ENCODE data around the gene SAMD15.
"Not testable (repeated sequence)": the region's sequence is repeated elsewhere in the genome, so short reads cannot be mapped to it uniquely, and the experiment has no call there.

Gene SAMD15

DNA sequence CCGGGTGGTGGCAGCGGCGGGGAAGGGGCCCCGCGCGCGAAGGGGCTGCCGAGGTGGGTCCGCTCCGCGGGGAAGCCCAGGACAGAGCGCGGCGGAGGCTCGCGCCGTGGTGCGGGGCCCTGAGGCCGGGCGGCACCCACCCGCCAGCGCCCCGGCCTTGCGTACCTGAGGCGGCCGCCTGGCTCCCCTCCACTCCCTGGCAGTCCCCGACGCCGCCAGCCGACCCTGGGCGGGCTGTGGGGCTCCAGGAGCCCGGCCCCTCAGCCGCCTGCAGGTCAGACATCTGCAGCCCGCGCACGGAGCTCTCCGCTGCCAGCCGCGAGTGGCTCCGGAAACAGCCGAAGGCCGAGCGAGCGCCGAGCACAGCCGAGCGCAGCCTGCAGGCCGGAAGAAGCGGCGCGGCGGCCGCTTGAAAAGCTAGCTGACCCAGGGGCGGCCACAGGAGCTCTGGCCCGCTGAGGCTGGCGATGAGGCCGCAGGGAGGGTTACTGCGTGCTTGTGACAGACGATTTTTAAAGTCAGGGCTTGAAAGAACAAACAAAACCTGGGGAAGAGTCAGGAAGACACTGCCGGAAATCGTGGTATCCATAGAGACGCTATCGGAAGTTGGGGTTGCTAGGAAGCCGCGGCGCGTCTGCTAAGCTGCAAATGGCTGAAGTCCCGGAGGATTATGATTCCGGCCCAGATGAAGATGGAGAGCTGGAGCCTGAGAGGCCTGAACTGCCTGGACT is at the start of gene SAMD15, which contains the start of gene TMED8:
Gene SAMD15, plus strand, starts transcription at position 609 of the 731 bp plus-strand sequence. Its CDS starts 40 bp downstream, at position 649.
Gene TMED8, minus strand, starts transcription at position 324 of the 731 bp plus-strand sequence. Its CDS starts 41 bp downstream, at position 283.
- peak; percentile 85 for DNase-seq

DNA sequence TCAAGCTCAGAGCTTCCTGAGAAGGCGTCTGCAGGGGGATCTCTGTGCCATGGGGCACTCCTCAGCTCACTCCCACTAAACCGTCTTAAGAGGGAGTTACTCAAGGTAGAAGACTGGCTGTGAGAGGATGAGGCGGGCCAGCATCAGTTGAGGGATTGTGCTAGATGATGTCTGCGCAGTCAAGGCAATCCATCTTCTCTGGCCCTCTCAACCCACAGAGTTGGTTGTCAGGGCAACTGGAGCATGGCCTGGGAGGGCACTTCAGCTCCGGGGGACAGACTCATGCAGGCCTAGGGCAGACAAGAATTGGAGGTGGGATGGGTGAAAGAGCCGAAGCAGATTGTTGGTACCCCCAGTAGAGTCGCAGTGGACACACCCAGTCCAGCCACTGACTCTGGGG is 47.3 kb upstream of the SAMD15 start:
- no peak for DNase-seq

DNA sequence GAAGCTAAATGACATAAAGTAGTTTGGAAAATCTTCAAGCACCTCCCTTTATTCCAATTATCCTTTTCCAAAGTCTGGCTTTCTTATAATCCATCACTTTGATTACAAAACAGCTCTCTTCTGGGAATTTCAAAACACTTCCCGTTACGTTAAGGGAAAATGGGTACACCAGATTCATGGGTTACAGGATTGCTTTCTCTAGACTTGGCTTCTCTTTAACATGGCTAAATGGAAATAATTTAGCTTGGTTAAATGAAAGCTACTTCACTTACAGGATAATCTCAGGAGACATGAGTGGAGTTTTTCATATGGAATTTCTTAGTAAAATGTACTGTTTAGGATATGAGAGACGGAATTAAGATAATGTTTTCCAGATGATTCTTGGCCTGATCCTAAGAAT is 41.6 kb upstream of the SAMD15 start:
- DNase-seq: no peak

DNA sequence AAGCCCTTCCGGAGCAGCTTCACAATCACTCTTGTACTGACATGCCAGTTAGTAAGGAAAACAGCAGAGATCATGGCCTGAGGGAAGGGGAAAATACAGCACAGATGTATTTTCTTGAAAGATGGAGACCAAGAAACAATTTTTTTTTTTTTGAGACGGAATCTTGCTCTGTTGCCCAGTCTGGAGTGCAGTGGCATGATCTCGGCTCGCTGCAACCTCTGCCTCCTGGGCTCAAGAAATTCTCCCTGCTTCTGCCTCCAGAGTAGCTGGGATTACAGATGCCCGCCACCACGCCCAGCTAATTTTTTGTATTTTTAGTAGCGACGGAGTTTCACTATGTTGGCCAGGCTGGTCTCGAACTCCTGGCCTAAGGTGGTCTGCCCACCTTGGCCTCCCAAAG is 39.9 kb upstream of the SAMD15 start:
- DNase-seq: not testable (repeated sequence)

DNA sequence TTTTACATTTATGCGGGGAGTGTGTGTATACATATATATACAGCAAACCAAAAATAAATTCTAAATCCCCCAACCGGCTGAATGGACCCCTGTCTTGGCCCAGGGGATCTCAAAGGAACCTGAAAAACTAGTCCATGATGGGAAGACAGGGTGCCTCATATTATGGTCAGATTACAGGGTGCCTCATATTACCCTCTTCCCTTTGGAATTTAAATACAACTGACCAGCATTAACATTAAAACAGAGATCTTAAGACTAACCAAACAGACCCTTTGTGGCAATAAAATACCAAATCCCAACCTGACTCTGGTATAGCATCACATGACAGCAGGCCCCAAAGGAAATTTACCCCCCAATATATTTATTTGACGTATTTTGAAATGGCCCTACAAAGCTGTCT is 39.3 kb upstream of the SAMD15 start:
- no peak for DNase-seq

DNA sequence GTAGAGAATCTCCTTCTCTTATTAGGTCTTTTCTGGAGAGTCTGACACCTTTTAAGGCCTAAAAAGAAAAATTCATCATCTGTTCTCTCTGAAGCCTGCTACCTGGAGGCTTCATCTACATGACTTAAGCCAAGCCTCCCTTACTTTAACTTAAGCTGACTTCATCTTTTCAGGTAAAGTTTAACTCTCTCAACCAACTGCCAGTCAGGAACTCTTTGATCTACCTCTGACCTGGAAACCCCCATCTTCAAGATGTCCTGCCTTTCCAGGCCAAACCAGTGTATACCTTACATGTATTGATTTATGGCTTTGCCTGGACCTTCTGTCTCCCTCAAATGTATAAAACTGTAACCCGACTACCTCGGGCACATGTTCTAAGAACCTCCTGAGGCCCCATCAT is 38.9 kb upstream of the SAMD15 start:
- no peak for DNase-seq

DNA sequence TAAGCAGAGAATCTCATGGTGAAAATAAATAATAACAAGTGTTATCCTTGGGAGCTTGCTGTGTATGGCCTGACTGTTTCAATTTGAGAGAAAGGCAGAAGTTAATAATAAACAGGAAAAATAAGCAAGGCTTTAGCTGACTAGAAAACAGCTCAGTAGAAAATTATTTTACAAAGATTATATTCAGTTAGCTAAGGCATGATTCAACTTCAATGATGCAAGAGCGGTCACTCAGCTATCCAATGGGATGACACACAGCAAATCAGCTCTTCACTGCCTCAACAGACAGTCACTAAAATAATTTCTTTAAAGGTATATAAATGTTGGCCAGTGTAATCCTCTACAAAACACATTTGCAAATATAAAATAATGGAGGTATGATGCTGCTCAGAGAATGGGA is 37.8 kb upstream of the SAMD15 start:
- no peak for DNase-seq

DNA sequence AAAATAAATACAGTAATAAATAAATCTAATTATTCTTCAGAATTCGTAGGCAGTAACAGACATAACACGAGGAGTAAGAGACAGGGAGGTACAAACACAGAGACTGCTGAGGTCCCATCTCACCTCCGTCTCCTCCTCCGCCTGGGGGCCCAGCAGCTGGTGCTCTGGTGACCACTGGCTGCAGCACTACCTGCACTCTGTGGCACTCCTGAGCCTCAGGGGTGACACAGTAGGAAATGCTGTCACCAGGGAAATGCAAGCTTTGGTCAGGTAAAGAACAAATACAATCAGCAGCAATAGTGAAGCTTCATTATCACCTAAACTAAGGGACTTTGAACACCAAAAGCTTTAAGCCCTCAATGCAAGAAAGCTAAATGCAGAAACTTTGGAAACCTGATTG is 36.8 kb upstream of the SAMD15 start:
- no peak for DNase-seq

DNA sequence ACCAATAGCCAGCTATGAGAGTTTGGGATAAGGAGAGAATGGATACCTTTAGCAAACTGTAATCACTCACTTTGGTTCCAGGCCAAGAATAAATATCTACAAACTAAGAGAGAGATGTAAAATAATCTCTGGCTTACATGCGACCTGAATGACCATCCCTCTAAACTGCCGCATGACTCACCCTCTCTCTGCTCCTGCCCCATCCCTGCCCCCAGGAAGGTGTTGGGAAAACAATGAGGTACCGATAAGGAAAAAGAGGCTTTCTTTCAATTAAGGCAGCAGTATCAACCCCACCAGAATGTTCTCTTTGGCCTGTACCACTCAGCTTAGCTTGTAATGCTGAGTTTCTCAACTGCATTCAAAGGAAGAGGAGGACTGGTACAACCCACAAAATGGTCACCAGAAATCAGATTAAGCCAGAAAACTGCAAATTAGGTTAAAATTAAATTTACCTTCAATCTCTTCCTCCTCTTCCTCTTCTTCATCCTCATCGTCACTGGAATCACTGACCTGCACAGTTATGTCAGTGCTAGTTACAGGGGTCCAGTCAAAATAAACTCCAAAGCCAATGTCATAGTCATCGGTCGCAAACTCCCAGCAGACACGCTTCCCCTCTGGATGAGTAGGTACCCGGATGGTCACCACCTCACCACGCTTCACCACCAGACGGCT is 34.3 kb upstream of the SAMD15 start:
- DNase-seq: no peak

DNA sequence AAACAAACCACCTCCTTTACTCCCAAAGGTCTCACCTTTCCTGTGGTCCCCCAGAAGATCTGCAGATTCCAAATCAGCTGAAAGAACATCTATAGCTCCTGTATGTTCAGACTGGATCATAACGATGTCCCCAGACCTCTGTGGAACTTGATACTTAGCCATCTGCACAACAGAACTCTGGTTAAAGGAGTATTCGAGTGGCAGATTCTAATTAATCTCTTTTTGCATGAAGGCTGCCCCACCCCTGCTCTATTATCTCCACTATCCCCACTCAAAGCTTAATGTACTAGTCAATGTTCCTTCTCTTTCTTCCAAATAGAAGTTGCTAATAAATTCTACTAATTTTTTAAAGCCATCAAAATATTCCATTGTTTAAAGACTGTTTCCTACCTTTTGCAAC is 33.5 kb upstream of the SAMD15 start:
- DNase-seq: no peak

DNA sequence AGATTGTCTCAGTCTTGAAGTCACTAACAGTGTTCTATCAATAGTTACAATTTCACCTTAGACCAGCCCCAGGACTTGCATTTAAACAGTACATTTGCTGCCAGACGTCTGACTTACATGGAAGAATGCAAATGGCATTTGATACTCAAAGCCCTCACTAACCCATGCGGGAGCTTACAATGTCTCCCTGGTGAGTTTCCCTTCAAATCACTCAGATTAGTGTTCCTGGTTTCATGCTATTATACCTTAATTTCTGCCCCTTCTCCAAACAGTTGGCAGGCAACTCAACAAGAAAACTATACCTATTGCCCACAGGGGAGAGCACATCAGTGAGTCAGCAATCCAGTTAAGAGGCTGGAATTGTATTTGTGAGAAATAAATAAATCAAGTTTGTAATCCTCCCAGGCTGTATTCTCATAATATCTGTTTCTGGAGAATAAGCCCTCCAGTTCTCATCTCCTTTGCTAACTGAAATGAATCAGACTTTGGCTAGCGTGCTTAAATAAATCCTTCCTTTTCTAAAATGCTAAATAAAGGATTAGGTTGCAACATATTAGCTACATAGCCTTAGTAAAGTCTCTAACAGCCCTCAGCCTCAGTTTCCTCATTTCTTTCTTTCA is 32.7 kb upstream of the SAMD15 start:
- no peak for DNase-seq

DNA sequence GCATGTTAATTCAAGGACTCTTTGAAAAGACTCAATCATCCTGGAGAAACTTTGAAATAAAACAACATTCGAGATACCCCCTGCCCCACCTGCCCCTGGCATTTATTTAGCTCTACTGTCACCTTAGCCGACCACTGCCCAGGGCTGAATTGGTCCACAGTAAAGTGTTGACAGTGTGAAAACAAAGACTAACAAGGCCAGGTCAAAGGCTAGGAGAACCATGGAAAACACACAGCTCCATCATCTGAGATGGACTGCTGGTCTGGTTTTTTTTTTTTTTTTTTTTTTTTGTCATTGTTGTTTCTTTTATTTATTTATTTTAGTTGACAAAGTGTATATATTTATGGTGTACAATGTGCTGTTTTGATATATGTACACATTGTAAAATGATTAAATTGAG is 30.7 kb upstream of the SAMD15 start:
- DNase-seq: no peak

DNA sequence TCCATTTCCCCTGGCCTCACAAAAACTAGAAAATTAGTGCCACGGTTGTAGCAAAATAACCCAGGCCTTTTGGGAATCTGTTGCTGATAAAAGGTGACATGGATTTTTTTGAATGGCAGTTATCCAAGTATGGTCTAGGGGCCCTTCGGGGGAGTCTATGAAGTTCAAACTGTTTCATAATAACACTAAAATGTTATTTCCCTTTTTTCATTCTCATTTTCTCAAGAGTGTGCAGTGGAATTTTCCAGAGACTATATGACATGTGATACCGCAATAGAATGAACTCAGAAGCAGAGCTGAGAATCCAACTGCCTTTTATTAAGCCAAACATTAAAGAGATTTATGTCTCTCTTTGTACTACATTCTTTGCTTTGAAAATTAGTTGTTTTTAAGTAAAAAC is 29.4 kb upstream of the SAMD15 start:
- DNase-seq: no peak

DNA sequence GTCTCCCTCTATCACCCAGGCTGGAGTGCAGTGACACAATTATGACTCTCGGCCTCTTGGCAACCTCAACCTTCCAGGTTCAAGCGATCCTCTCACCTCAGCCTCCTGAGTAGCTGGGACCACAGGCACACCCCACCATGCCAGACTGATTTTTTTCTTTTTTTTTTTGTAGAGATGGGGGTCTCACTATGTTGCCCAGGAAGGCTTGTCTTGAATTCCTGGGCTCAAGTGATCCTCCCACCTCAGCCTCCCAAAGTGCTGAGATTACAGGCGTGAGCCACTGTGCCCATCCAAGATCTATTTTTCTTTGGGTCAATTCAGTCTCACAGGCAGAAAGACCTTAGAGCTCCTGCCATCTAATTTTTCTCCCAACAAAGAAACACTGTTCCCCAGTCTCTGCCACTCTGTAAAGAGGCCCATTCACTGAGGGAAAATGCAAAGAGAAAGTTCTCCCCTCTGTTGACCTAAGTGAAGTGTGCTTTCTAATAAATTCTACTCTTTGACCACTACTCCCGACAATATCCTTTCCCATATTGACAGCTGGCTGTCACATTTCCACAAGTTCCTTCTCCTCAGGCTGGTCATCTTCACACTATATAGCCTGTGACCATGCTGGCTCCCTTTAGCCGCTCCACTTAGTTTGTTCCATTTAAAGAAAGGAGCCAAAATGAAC is 23.6 kb upstream of the SAMD15 start:
- DNase-seq: no peak

DNA sequence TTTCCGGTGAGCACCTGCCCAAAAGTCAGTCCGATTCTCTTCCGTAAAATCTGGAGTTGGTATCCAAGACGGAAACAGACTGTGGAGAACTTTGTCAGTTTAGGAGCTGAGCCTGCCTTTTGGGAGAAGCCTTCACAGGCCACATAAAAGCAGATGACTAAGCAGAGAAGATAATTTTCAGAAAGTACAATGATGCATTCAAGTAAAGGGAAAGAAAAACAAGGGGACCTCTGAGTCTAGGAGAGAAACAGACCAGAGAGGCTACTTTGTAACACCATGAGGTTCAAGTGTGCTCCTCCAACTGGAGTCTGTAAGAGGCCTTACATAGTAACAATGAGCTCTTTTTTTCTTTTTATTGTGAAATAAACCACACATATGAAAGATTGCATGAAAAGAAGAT is 21.4 kb upstream of the SAMD15 start:
- no peak for DNase-seq

DNA sequence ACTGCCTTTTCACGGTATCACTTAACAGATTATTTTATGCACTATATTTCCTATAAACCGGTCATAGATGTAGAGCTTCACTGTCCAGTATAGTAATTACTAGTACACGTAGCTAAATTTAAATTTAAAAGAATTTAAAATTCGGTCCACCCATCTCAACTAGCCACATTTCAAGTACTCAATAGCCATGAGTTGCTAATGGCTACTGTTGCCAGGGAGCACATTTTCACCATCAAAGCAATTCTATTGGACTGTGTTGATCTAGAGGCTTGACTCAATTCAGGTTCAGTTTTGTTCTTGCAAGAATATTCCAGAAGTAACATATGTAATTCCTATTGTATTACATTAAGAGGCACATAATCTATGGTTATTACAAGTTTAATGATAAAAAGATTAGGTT is 20.3 kb upstream of the SAMD15 start:
- no peak for DNase-seq

DNA sequence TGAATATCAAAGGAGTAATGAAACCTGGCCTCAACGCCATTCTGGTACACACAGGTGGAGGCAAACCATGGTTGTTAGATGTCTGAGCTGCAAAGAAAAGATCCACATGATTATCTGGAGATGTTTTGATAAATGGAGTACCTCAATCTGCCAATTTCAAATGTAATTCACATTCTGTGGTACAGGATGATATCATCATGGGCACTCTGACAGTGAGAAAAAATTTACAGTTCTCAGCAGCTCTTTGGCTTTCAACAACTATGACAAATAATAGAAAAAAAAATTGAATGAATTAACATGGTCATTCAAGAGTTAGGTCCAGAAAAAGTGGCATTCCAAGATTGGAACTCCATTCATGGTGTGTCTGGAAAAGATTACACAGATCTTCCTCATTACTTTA is 17.6 kb upstream of the SAMD15 start:
- no peak for DNase-seq

DNA sequence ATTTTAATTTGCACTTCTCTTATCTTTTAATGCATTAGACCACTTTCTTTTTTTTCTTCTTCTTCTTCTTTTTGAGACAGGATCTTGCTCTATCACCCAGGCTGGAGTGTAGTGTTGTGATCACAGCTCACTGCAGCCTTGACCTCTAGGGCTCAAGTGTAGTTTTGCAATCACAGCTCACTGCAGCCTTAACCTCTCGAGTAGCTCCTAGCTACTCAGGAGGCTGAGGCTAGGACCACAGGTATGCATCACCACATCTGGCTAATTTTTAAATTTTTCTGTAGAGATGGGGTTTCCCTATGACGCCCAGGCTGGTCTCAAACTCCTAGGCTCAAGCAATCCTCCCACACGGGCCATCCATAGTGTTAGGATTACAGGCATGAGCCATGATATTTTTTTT is 13.0 kb upstream of the SAMD15 start:
- DNase-seq: no peak

DNA sequence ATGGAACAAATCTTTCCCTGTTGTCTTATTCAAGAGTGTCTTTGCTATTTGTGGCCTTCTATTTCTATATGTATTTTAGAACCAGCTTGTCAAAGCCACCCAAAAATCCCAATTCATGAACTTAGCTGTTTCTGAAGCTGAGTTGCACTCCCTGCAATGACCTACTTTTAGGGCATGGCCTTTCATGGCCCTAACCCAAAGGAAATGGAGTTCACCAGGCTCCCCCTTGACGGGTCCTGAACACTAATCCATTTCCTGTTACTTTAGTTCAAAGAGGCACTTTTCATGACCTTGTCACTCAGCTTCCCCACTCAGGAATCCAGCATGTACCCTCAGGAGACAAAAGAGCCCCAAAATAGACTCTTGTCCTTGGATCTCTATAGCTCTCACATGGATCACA is 7.9 kb upstream of the SAMD15 start:
- DNase-seq: no peak

DNA sequence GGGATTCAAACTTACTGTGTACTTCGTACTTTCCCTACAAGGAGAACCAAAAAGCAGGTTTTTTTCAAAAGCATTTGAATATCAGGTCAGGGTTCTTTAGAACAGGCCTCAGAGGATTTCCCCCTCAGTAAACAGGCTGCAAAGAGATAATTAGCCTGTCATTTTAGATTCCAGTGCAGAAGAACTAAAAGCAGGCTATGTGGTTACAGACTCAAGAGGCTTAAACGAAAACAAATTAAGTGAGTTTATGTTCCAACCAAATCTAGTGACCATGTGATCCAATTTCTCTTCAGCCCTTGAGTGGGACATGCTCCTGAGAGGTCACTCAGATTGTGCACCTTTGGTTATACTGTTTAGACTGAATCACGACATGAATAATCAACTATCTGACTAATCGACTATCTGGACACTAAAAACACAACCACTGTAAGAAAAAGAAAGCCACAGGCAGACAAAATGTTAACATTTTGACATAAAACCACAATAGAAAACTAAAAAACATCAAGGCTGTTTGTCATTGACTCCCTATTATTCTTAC is 4.8 kb upstream of the SAMD15 start:
- no peak for DNase-seq

DNA sequence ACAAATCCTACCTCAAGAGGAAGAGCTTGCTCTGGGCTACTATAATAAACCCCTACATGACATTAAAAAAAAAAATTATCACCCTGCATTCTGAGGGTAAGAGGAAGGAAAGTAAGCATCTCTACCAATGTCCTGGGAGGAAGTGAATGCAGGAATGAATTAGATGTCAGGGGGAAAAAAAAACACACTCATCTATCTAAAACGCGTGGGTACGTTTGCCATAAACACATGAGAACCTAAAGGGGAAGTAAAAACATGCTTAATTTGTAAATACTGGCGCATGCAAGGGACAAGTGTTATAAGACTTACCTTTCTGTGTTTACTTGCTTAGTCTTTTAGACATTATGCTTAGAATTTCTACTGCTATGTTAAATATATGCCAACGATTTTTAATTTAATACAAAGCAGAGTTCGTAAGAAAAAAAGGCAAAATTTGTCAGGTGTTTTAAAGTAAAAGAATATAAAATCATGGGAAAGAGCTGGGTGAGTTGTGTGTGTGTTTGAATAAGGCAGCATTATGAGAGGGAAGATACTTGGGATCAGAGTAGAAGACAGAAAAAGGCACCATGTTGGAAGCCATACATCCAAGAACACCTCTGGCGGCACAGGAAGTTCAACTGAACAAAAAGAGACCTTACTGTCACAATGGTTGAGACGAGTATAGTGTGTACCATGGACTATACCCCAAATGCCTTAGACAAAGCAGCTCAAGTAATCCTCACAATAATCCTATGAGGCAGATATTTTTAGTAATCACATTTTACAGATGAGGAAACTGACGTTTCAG is 1.8 kb upstream of the SAMD15 start:
- no peak for DNase-seq

DNA sequence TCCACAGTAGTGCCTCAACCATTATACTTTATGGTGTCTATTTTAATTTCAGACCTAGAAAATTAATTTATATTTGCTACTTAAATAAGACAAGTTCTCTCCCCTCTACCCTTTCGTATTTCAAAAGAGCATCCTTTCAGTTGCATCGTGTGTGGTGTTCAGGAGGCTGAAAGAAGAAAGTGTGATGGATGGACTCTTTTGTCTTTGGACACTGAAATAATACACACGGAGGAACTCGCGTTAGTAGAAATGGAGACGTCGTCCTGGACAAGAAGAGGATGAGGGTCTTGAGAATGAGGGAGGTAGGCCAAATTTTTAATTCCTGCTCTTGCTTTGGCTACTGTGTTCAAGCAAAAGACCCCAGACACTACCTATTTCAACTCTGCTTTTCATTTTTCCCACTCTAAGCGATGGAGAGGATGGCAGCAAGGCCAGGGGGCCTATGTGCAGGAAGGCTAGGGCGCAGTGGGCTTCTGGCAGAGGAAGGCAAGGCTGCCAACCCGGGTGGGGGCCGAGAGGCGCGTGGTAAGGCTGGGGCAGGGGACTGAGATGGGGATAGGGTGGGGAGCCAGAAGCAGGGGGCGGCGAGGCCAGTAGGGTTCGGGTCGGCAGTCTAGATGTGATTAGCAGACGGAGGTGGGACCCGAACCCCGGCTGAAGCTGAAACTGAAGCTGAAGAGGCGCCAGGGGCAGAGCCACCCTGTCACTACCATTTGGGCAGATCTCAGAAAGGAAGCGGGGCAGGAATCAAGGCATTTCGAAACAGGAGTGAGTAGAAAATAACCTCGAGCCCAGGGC is 1.0 kb upstream of the SAMD15 start:
- DNase-seq: peak; percentile 43
